Measurements from ENCODE around the gene ATP5F1E. TPM values are rescaled to one million over a fixed set of nuclear protein-coding genes. Genes with fewer than 3 reads are reported as not detected.

ATP5F1E gene
- total and polyA plus RNA-seq, 9 of the 15 experiments (the other 6 are each of a cell fraction or from before 2014, with no cell fraction given) = 60.3 to 162 (median 113) TPM

- TF ChIP-seq CHD7 (IDR thresholded peaks at IDR 0.05; ENCODE audit: low read depth, low read length) = no peak
- TF ChIP-seq FOXP1 (CRISPR knock-in tag; IDR thresholded peaks at IDR 0.05) = peak; percentile 89
- TF ChIP-seq MAX (CRISPR knock-in tag; IDR thresholded peaks at IDR 0.05) = peak; percentile 73
- peak; percentile 78 for TF ChIP-seq ELF1 (tag; IDR thresholded peaks at IDR 0.05)
- 0 out of 2 replicates have a peak, but pooled peaks have one; percentile 47 for TF ChIP-seq ZNF431 (CRISPR knock-in tag; IDR thresholded peaks at IDR 0.05)
- no peak for TF ChIP-seq TOE1 (IDR thresholded peaks at IDR 0.05; ENCODE audit: borderline replicate concordance)
- no peak for TF ChIP-seq TOE1 (CRISPR knock-in tag; IDR thresholded peaks at IDR 0.05; ENCODE audit: borderline replicate concordance, low read depth)
- TF ChIP-seq, protein P1, sequence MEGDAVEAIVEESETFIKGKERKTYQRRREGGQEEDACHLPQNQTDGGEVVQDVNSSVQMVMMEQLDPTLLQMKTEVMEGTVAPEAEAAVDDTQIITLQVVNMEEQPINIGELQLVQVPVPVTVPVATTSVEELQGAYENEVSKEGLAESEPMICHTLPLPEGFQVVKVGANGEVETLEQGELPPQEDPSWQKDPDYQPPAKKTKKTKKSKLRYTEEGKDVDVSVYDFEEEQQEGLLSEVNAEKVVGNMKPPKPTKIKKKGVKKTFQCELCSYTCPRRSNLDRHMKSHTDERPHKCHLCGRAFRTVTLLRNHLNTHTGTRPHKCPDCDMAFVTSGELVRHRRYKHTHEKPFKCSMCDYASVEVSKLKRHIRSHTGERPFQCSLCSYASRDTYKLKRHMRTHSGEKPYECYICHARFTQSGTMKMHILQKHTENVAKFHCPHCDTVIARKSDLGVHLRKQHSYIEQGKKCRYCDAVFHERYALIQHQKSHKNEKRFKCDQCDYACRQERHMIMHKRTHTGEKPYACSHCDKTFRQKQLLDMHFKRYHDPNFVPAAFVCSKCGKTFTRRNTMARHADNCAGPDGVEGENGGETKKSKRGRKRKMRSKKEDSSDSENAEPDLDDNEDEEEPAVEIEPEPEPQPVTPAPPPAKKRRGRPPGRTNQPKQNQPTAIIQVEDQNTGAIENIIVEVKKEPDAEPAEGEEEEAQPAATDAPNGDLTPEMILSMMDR (IDR thresholded peaks at IDR 0.05 in 2 of 3, conservative IDR thresholded peaks at IDR 0.05 in 1 of 3; ENCODE audit: insufficient read depth in 2 of 3, low read depth in 1 of 3, low read length in 3 of 3) = 0 out of 6 replicates have a peak, but pooled peaks of 1 of the 3 experiments have one; percentile 6
- TF ChIP-seq IRF1 (CRISPR knock-in tag; IDR thresholded peaks at IDR 0.05; ENCODE audit: borderline replicate concordance) = peak; percentile 76; the same call in 1 of the 2 replicates
- no peak for TF ChIP-seq HIVEP1 (CRISPR knock-in tag; IDR thresholded peaks at IDR 0.05)
- TF ChIP-seq GABPA (tag; conservative IDR thresholded peaks at IDR 0.05; ENCODE audit: low read depth) = peak; percentile 69
- 0 out of 2 replicates have a peak, but pooled peaks have one; percentile 51 for TF ChIP-seq ZNF143 (CRISPR knock-in tag; IDR thresholded peaks at IDR 0.05)
- no peak for TF ChIP-seq HCFC1 (IDR thresholded peaks at IDR 0.05; ENCODE audit: low read depth, low read length)
These were observed 10.1 kb upstream of the ATP5F1E start, which contains the start of gene PRELID3B (continued) for GRCh38 chr20:59042151-59042795.
